Sigmoid colon (tissue), 4 donors: ENCODE data around the gene VPS52.

Experiments
- EP300 ChIP-seq, 4 donors: sonication (generic); formaldehyde crosslinking; IDR thresholded peaks; one replicate each; pipeline ENCODE4 v1.6.1; 2017; ENCODE audit warnings: antibody characterized with exemption in 4 of 4
- POLR2A ChIP-seq, 2 donors: fragments of 450-650 bp; IDR thresholded peaks; one replicate each; pipeline ENCODE4 v1.6.1; 2016; ENCODE audit warnings: antibody characterized with exemption in 2 of 2, mild to moderate bottlenecking in 2 of 2, moderate library complexity in 2 of 2
- POLR2AphosphoS5 ChIP-seq, 4 donors: sonication (generic); formaldehyde crosslinking; IDR thresholded peaks; one replicate each; pipeline ENCODE4 v1.6.1; 2017; ENCODE audit warnings: antibody characterized with exemption in 4 of 4
- TF ChIP-seq, protein P1 (sequence below), 4 experiments: fragments of 450-650 bp in 3 of 4; fragments of 200-600 bp in 1 of 4; IDR thresholded peaks; one replicate each; pipeline ENCODE4 v1.5.1; 2016 to 2019; ENCODE audit warnings: antibody characterized with exemption in 4 of 4, mild to moderate bottlenecking in 3 of 4, moderate library complexity in 2 of 4

- TF ChIP-seq, protein P1, sequence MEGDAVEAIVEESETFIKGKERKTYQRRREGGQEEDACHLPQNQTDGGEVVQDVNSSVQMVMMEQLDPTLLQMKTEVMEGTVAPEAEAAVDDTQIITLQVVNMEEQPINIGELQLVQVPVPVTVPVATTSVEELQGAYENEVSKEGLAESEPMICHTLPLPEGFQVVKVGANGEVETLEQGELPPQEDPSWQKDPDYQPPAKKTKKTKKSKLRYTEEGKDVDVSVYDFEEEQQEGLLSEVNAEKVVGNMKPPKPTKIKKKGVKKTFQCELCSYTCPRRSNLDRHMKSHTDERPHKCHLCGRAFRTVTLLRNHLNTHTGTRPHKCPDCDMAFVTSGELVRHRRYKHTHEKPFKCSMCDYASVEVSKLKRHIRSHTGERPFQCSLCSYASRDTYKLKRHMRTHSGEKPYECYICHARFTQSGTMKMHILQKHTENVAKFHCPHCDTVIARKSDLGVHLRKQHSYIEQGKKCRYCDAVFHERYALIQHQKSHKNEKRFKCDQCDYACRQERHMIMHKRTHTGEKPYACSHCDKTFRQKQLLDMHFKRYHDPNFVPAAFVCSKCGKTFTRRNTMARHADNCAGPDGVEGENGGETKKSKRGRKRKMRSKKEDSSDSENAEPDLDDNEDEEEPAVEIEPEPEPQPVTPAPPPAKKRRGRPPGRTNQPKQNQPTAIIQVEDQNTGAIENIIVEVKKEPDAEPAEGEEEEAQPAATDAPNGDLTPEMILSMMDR (IDR thresholded peaks at IDR 0.05), result no peak
- TF ChIP-seq POLR2A (IDR thresholded peaks at IDR 0.05) (no peak), POLR2AphosphoS5 (IDR thresholded peaks at IDR 0.05) (no peak), EP300 (IDR thresholded peaks at IDR 0.05) (no peak)
Measured at GRCh38 chr6:33319939-33320314, 48.3 kb upstream of the VPS52 start.
